HG02610 (cell line): ENCODE measurements around the gene FSTL5.
"Not testable (repeated sequence)": the region's sequence is repeated elsewhere in the genome, so short reads cannot be mapped to it uniquely, and the experiment has no call there.

ENCODE experiments used
- ATAC-seq: cut with Tn5 transposase; IDR thresholded peaks from one replicate; pipeline ENCODE4 v1.9.1; 2021; ENCODE audit warnings: mild to moderate bottlenecking, moderate library complexity; ENCODE audit not compliant: unreplicated experiment

FSTL5 gene

GRCh38 chr4:162104459-162105124 lies 59.2 kb downstream of the FSTL5 start:
- no peak for ATAC-seq

DNA sequence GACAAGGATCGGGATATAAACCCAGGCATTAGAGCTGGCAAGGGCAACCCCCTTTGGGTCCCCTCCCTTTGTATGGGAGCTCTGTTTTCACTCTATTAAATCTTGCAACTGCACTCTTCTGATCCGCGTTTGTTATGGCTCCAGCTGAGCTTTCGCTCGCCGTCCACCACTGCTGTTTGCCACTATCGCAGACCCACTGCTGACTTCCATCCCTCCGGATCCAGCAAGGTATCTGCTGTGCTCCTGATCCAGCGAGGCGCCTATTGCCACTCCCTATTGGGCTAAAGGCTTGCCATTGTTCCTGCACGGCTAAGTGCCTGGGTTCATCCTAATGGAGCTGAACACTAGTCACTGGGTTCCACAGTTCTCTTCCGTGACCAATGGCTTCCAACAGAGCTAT lies 59.9 kb downstream of the FSTL5 start:
- ATAC-seq = not testable (repeated sequence)

- ATAC-seq = no peak
These were observed 61.1 kb downstream of the FSTL5 start for GRCh38 chr4:162102713-162103112.

DNA sequence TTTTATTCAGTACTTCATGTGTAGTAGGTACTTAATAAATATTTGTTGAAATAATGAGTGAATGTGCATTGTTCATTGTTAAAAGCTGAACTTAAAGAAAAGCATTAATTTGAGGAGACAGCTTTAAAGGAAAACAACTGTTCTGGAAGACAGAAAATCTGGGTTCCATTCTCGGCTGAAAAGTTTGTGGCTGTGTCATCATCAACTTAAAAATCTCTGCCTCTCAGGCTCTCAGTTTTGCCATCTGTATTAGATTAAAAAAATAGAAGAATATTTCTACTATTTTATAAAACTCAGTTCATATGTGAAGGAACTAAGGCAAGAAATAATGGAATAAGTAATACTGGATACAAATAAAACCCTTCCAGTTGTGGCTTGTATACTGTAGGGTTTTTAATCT lies 62.5 kb downstream of the FSTL5 start:
- no peak for ATAC-seq

- no peak for ATAC-seq
These were observed 88.1 kb downstream of the FSTL5 start for GRCh38 chr4:162075726-162076125.

DNA sequence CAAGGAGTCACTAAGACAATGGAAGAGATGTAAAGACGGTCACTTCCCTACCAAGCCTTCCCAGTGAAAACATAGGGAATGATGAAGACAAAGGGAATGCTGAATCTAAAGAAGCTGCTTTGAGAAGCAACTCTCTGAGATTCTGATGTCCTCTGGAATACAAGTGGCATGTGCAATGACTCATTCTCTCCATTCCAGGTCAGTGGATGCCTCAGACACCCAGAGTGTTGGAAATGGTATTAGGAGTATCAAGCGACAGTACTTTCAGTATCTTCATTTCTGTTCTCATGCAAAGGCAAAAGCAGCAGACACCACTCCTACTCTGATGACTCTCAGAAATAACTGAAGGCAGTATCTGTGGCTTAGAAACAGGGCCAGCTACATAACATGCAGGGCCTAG lies 102.6 kb downstream of the FSTL5 start:
- ATAC-seq = no peak

DNA sequence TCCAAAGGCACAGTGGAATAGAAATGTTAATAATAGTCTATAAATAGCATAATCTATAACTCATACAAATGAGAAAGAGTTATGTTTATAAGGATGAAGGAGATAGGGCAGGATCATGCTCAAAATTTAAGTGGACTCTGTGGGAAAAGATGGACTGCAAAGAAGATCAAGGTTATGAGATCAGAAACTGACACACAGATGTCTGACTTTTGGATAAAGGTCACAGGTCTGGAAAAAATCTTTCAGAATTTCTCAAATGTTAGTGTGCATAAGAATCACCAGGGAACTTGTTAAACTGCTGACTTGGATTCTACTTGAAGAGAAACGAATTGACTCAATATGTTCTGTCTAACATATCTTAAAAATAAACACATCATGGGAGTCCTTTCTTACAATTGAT lies 104.1 kb downstream of the FSTL5 start:
- no peak for ATAC-seq

DNA sequence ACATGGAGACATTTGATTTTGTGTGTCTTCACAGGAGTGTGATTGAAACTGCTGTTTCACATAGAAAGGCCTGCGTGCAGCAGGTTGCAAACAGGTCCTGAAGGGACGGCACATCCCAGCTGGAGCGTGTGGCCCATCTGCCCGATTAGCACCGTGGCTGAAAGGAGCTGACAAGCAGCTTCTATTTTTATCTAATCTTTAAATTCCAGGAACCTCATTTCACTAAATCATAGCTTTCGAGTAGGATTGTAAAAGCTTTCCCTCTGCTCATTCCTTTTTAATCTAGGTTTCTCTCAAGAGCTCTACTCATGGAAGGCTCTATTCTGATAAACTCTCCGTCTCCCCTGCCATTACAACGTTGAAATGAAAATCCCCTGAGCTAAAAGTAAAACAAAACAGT lies 106.8 kb downstream of the FSTL5 start:
- ATAC-seq = no peak

GRCh38 chr4:162046135-162046534 lies 117.7 kb downstream of the FSTL5 start:
- no peak for ATAC-seq

DNA sequence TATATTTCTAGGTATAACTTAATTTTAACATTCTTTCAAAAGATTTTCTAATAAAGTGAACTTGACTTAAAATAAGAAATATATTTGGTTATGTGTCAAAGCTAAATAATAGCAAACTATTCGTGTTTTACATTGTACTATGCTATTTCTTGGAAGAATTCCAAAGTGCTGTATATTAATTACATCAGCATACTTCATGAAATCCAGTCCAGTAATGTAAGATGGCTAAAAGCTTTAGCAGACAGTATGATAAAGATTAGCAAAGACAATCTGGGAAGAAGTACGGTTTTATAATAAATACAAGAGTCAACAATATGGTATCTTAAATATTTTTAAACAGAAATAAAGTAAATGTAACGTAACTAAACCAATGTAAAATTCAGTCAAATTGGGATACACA lies 125.7 kb downstream of the FSTL5 start:
- no peak for ATAC-seq

DNA sequence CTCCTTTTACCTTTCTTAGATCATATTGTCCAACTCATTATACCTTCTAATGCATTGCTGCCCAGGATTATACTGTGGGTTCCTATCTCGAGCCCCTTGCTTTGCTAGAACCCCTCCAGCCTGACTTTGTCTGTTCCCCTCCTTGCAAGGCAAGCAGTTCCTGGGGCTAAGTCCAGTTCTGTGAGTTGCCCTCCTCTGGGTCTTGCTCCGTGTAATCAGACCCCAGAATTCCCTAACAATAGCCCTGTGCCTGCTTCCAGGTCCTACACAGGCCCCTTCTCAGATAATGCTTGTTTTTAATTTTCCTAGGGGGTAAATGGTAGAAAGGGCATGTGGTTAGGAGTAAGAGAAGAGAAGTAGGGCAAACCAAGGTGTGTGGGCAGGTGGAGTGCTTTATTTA lies 145.9 kb downstream of the FSTL5 start:
- no peak for ATAC-seq

GRCh38 chr4:162016991-162017390 lies 146.8 kb downstream of the FSTL5 start:
- no peak for ATAC-seq

DNA sequence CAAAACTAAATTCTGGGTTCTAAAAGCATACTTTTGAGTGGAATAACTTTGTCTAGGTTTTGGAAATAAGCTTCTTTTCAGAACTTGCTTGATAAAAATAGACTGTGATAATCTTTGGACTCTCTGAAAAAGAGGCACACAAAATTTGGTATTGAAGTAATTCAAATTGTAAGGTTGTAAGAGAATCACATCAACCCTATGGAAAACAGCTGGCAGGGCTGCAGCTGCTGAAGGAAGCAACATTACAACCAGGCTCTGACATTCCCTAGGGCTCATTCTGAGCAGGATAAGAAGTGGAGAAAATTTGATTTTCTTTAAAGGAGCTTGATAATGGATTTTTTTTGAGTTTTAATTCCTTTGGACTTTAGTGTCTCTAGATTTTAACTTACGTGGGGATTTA lies 147.6 kb downstream of the FSTL5 start:
- ATAC-seq = no peak

GRCh38 chr4:162015090-162015489 lies 148.7 kb downstream of the FSTL5 start:
- no peak for ATAC-seq

DNA sequence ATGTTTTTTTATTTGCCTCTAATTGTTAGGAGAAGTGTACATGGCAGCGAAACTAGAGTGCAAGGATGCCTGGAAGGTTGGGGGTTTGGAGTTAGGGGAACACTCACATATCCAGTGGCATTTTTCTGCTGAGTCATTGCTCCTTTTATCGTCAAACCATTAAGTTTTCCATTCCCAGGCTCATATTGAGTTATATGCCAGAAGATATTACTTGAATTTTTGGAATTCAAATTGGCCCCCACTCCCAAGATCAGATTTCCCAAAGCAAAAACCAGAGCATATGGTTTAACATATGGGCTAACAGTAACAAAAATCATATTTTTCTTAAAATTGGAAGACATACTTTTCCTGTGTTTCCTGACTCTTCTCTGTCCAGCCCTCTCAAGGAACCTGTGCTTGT lies 152.7 kb downstream of the FSTL5 start:
- no peak for ATAC-seq

GRCh38 chr4:162010362-162010761 lies 153.4 kb downstream of the FSTL5 start:
- no peak for ATAC-seq

DNA sequence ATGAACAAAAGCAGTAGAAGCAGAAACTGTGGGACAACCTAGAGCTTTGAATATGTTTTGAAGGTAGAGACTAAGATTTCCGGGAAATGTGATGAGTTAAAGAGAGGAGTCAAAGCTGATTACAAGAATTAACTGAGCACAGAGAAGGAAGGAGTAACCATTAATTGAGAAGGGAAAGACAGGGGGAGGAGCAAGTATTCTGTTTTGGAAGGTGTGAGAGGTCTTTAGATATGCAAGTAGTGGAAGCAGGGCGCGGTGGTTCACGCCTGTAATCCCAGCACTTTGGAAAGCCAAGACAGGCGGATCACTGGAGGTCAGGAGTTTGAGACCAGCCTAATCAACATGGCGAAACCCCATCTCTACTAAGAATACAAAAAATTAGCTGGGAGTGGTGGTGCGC lies 171.5 kb downstream of the FSTL5 start:
- no peak for ATAC-seq

DNA sequence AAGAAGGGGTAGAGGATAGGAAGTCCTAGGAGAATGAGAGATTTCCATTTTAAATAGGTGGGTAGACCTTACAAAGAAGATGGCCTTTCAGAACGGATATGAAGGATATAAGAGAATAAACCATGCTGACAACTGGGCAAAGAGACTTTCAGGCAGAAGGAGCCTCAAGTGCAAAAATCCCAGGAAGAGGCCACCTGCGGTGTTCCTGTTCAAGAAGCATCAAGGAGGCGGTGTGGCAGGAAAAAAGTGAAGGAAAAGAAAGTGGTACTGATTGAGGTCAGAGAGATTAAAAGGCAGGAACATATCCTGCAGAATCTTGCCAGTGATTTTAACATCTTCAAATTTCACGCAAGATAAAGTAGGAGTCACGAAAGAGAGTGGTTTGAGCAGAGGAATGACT lies 172.0 kb downstream of the FSTL5 start:
- no peak for ATAC-seq

DNA sequence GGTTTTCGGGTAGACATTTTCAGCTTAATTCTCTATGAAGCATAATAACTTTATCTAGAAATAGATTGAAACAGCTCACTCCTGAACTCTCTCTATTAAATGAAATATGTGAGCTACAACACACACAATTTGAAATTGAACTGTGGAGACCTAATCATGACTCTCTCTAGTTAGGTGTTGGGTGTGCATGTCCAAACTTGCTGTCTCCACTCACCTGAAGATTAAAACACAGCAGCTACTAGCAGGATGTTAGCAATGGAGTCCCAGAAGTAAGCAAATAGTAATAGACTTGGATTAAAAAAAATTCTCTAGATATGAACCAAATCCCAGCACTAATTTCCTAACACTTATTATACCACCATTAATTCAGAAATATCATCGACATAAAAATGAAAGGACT lies 173.1 kb downstream of the FSTL5 start:
- ATAC-seq = no peak

GRCh38 chr4:161988946-161989345 lies 174.9 kb downstream of the FSTL5 start:
- ATAC-seq = no peak

GRCh38 chr4:161987611-161988010 lies 176.2 kb downstream of the FSTL5 start:
- no peak for ATAC-seq

DNA sequence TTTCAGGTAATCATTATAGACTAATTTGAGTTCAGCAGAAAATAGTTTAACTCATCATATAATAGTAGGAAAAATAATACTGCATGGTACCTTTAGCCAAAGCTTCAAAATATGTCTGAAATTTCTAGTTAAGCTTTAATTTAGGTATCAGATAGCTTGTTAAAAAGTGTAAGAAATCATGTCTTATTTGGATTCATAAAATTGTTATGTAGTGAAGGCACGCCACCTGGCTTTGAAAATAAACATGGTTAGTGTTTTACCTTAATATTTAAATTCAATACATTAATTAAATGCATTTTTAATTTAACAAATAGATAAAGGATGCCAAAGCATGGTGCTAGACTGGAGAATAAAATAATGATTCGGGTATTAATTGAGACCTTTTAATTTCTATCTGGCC lies 211.4 kb downstream of the FSTL5 start:
- ATAC-seq = no peak

DNA sequence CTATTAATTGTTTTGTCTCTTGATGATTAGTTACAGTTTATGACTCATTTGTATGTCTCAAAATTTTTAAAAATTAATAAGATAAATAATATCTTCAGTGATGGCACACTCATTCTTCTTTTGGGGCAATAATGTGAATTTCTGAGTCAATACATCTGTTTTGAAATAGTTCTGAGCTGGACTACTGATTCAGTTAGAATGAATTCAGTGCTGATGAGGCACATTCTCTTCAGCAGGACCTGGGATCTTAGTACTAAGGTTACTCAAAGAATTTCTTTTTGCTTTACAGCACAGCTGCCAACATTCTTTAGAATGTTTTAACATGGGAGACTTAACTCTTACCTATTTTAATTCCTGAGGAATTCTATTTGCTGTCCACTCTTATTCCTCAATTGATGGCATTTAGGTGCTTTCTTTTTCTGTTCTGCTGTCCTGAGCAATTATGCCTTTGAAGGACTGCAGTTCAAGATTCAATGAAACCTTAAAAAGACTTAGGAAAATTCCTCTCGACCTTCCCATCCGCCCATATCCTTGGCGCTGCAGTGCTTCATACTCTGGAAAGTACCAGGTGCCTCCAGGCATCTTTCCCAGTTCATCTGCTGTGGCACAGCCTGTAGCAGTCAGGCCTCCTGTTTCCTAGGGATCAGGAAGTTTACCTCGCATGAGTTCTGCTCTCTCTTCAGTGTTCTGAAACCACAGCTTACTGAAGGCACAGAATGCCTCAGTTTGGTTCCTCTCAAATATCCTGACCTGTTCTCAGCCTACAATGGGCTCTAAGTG lies 213.7 kb downstream of the FSTL5 start:
- ATAC-seq = no peak
